Activated T-cell treated with anti-CD3 and anti-CD28 coated beads, Interleukin-2, amount 50 U/mL, for 72 hours (primary cell): ENCODE results near the gene UMODL1. TPM values are rescaled to one million over a fixed set of nuclear protein-coding genes. Genes with fewer than 3 reads are reported as not detected.

Experiments
- ATAC-seq, 2 donors: fragments of 150-1000 bp; cut with Tn5 transposase; replicated peaks in 1 of 2; 2 replicates each; pipeline ENCODE4 v1.10.0; 2021; ENCODE audit warnings: moderate library complexity in 2 of 2, mild to moderate bottlenecking in 1 of 2
- DNase-seq, 2 donors: peaks; one replicate each; pipeline ENCODE4 v3.0.0; 2021 to 2022; ENCODE audit warnings: mixed read lengths in 1 of 2
- H3K27ac Mint-ChIP-seq: one replicate; pipeline ENCODE4 v1.8.0; 2022; ENCODE audit warnings: mild to moderate bottlenecking, moderate library complexity, mixed read lengths
- H3K27me3 Mint-ChIP-seq: one replicate; pipeline ENCODE4 v1.8.0; 2022; ENCODE audit warnings: low read depth, mixed read lengths
- H3K36me3 Mint-ChIP-seq, 2 donors: one replicate each; pipeline ENCODE4 v1.8.0; 2022; ENCODE audit warnings: mixed read lengths in 2 of 2, mild to moderate bottlenecking in 1 of 2; ENCODE audit not compliant: insufficient read depth in 2 of 2
- H3K4me1 Mint-ChIP-seq: one replicate; pipeline ENCODE4 v1.8.0; 2022; ENCODE audit warnings: low read depth, mixed read lengths
- H3K4me3 Mint-ChIP-seq, 2 donors: one replicate each; pipeline ENCODE4 v1.8.0; 2022; ENCODE audit warnings: mild to moderate bottlenecking in 2 of 2, mixed read lengths in 2 of 2, moderate library complexity in 2 of 2
- H3K9me3 Mint-ChIP-seq, 2 donors: one replicate each; pipeline ENCODE4 v1.8.0; 2022; ENCODE audit warnings: mixed read lengths in 2 of 2
- total RNA-seq, 2 donors: library from RNA; stranded (reverse); gene quantifications; one replicate each; pipeline ENCODE4 v1.2.3, GENCODE V29; 2022

Gene UMODL1
- total RNA-seq, 2 donors from 2014 or later = 0.39 to 0.89 TPM

DNA sequence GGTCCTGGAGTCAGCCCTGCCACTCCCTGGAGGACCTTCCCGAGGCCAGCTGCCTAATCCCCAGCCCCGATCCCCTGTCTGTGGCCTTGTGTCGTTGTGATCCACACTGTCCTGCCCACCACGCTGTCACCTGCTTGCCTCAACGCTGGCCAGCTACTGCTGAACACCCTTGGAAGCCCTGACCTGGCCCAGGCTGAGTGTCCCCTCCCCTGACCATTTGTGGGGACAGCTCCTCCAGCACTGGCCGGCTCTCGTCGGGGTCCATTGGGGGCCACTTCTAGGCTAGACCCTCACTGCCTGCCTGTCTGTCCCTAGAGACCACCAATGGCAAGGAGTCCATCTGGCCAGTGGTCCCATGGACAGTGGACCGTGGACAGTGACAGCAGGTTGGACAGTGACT is 12.0 kb upstream of the UMODL1 start:
- H3K4me3 Mint-ChIP-seq = no peak overlapping the region
- H3K27ac Mint-ChIP-seq = no peak overlapping the region
- DNase-seq (no peak), ATAC-seq (no peak)
- no peaks in the 10 kb centered on the region for H3K27me3 Mint-ChIP-seq
- no peaks in the 10 kb centered on the region for H3K36me3 Mint-ChIP-seq
- peaks cover 39% of the 10 kb centered on the region for H3K4me1 Mint-ChIP-seq
- H3K9me3 Mint-ChIP-seq = no peaks in the 10 kb centered on the region

- DNase-seq (no peak), ATAC-seq (no peak)
- Mint-ChIP-seq H3K4me3 (no peak overlapping the region), H3K27ac (no peak overlapping the region), H3K27me3 (no peaks in the 10 kb centered on the region), H3K9me3 (no peaks in the 10 kb centered on the region), H3K36me3 (no peaks in the 10 kb centered on the region), H3K4me1 (peaks cover 45% of the 10 kb centered on the region)
Observed at GRCh38 chr21:42059721-42060120, 11.4 kb upstream of the UMODL1 start.

- DNase-seq (no peak), ATAC-seq (no peak)
- Mint-ChIP-seq H3K4me3 (no peak overlapping the region), H3K36me3 (no peaks in the 10 kb centered on the region), H3K9me3 (no peaks in the 10 kb centered on the region), H3K4me1 (peaks cover 49% of the 10 kb centered on the region), H3K27me3 (no peaks in the 10 kb centered on the region), H3K27ac (no peak overlapping the region)
Observed at GRCh38 chr21:42060166-42060565, 11.0 kb upstream of the UMODL1 start.

DNA sequence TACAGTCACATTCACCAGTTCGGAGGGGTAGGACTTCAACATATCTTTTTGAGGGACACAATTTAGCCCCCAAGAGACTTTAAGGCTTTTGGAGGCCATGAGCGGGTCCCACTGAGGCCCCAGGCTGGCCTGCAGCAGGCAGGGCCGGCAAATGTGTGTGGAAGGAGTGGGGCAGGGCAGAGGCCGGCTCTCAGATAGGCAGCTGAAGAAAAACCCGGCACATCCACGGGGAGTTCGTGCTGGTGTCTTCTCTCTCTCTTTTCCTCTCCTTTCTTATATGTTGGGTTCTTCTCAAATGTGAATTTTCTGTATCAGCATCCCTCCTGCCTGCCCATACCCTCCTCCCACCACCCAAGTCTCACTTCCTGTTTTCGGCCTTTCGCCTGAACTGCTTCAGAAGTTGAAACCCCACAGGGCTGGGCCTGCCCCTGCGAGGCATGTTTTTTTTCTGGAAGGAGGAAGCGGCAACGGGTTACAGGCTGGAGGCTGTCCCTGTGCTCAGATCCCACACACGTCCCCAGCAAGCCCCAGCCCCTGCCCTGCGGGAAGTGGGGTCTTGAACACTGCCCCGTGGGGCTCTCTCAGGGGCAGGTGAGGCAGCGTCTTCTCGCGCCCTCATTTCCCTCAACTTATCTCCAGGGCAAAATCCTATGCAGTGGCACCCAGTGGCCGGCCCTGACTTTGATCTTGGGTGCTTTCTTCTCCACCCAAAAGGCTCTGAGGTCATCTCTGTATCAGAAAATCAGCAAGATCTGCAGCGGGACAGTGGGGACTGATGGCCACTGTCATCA is 9.7 kb upstream of the UMODL1 start:
- Mint-ChIP-seq H3K27ac (no peak overlapping the region), H3K36me3 (no peaks in the 10 kb centered on the region), H3K4me3 (peak overlapping the region; percentile 83 to 96), H3K9me3 (no peaks in the 10 kb centered on the region), H3K27me3 (no peaks in the 10 kb centered on the region), H3K4me1 (peaks cover 58% of the 10 kb centered on the region)
- peak; percentile 36 to 43 for DNase-seq
- no peak for ATAC-seq

- no peaks in the 10 kb centered on the region for H3K9me3 Mint-ChIP-seq
- H3K4me3 Mint-ChIP-seq = peak overlapping the region; percentile 83 to 96
- DNase-seq (no peak), ATAC-seq (no peak)
- no peaks in the 10 kb centered on the region for H3K27me3 Mint-ChIP-seq
- H3K27ac Mint-ChIP-seq = no peak overlapping the region
- H3K4me1 Mint-ChIP-seq = peaks cover 59% of the 10 kb centered on the region
- H3K36me3 Mint-ChIP-seq = no peaks in the 10 kb centered on the region
Observed at GRCh38 chr21:42061986-42062235, 9.2 kb upstream of the UMODL1 start.

DNA sequence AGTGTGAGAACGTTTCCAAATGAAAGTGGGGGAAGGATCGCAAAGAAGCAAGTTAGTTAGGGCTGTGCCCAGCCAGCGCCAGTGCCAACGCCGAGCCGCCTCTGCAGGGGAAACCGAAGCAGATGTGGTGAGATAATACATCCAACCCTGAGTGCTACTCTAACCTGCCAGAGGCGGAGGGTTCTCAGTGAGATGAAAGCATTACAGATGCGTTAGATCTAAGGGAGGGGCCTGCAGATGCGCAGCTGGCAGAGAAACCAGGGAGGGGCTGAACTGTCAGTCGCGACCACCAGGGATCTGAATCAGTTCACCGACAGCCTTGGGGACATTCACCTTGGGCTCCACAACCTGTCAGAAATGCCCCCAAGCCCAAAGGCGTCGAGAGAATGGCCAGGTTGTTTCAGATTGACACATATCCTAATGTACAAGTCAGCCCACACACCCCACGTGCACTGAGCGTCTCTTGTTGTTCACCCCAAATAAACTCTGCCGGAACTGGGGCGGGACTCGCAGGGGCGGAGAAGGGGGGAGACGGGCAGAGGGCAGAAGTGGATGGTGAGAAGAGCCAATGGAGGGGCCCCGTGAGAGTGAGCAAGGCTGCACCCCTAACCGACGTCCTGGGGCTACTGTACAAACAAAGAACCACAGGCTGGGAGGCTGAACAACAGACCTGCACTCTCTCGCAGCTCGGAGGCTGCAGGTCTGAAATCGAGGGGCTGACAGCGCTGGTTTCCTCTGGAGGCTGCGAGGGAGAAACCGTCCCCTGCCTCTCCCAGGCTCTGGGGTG is 8.7 kb upstream of the UMODL1 start:
- Mint-ChIP-seq H3K27ac (no peak overlapping the region), H3K9me3 (no peaks in the 10 kb centered on the region), H3K4me3 (peak overlapping the region; percentile 83 to 96), H3K36me3 (no peaks in the 10 kb centered on the region), H3K4me1 (peaks cover 59% of the 10 kb centered on the region), H3K27me3 (no peaks in the 10 kb centered on the region)
- DNase-seq (peak; percentile 77 to 89), ATAC-seq (peak; percentile 74 to 80)

DNA sequence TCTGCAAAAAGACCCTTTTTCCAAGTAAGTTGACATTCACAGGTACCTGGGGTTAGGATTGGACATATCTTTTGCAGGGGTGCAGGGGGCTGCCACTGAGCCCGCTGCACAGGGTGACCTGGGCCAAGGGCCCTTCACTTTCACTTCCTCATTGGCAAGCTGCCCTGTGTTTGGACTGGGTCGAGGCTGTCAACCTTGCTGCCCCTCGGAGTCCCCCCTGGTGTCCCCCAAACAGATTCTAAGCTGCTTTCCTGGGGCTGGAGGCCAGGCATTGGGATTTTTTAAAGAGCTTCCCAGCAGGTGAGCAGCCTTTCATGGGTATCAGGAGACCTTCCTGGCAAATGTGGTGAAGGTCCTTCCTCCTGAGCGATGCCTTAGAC is 7.9 kb upstream of the UMODL1 start:
- Mint-ChIP-seq H3K27ac (no peak overlapping the region), H3K4me1 (peaks cover 59% of the 10 kb centered on the region), H3K36me3 (no peaks in the 10 kb centered on the region), H3K27me3 (no peaks in the 10 kb centered on the region), H3K4me3 (peak overlapping the region; percentile 83 to 96), H3K9me3 (no peaks in the 10 kb centered on the region)
- DNase-seq (peak; percentile 18 to 34), ATAC-seq (no peak)

DNA sequence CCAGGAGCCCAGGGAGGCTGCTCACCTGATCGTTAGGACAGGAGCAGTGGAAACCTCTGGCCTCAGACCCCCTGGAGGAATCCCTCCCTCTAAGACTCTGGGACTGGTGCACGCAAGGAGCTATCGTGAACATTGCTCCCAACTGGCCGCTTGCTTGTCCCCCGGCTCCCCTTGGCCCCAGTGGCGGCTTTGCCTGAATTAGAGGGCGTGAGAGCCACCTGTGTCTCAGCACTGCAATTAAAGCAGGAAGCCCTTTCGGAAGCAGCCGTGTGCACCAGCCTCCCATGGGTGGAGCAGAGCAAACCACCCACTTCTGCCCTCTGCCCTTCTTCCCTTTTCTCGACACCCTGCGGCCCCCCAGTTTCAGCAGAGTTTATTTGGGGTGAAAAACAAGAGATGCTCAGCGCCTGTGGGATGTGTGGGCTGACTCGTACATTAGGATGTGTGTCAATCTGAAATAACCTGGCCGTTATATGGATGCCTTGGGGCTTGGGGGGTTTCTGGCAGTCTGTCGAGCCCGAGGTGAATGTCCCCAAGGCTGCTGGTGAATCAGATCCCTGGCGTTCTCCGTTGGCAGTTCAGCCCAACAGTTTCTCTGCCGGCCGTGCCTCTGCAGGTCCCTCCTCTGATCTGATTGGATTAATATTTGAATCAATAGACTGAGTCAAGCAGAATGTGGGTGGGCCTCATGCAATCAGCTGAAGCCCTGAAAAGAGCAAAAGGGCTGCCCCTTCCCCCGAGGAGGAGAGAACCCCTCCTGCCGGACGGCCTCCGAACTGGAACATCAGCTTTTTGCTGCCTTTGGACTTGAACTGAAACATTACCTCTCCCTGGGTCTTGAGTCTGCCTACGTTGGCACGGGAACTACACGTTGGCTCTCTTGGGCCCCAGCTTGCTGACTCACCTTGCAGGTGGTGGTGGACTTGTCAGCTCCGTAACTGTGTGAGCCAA is 7.3 kb upstream of the UMODL1 start:
- Mint-ChIP-seq H3K4me3 (peak overlapping the region; percentile 83 to 96), H3K36me3 (no peaks in the 10 kb centered on the region), H3K27ac (peak overlapping the region; percentile 84), H3K4me1 (peaks cover 59% of the 10 kb centered on the region), H3K27me3 (no peaks in the 10 kb centered on the region), H3K9me3 (no peaks in the 10 kb centered on the region)
- DNase-seq = peak; percentile 64 to 79
- ATAC-seq = peak; percentile 50 to 64

GRCh38 chr21:42066521-42066920 is 4.6 kb upstream of the UMODL1 start:
- Mint-ChIP-seq H3K4me3 (no peak overlapping the region), H3K9me3 (no peaks in the 10 kb centered on the region), H3K27me3 (no peaks in the 10 kb centered on the region), H3K4me1 (peaks cover 46% of the 10 kb centered on the region), H3K27ac (no peak overlapping the region), H3K36me3 (no peaks in the 10 kb centered on the region)
- no peak for ATAC-seq
- no peak for DNase-seq

- Mint-ChIP-seq H3K36me3 (no peaks in the 10 kb centered on the region), H3K9me3 (no peaks in the 10 kb centered on the region), H3K27ac (no peak overlapping the region), H3K4me3 (no peak overlapping the region), H3K4me1 (peaks cover 35% of the 10 kb centered on the region), H3K27me3 (no peaks in the 10 kb centered on the region)
- ATAC-seq = no peak
- no peak for DNase-seq
Observed at GRCh38 chr21:42067531-42068255, 3.4 kb upstream of the UMODL1 start.

DNA sequence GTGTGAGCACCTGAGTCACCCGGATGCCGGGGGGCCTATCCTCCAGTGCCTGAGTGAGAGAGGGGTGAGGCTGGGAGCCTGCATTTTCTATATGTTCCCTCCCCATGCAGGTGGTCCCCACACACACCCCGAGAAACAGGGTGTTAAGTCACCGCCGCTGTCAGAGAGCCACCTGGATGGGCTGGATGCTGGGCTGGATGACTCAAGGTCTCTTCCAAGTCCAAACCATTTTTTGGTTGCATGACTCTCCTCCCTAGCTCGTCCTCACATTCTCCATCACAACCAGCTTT is 2.9 kb upstream of the UMODL1 start:
- no peak overlapping the region for H3K4me3 Mint-ChIP-seq
- H3K27ac Mint-ChIP-seq = no peak overlapping the region
- no peaks in the 10 kb centered on the region for H3K27me3 Mint-ChIP-seq
- H3K4me1 Mint-ChIP-seq = peaks cover 30% of the 10 kb centered on the region
- ATAC-seq = no peak
- DNase-seq = no peak
- H3K9me3 Mint-ChIP-seq = no peaks in the 10 kb centered on the region
- H3K36me3 Mint-ChIP-seq = no peaks in the 10 kb centered on the region

GRCh38 chr21:42068592-42068991 is 2.5 kb upstream of the UMODL1 start:
- Mint-ChIP-seq H3K27me3 (no peaks in the 10 kb centered on the region), H3K9me3 (no peaks in the 10 kb centered on the region), H3K4me3 (no peak overlapping the region), H3K27ac (no peak overlapping the region), H3K4me1 (peaks cover 26% of the 10 kb centered on the region), H3K36me3 (no peaks in the 10 kb centered on the region)
- ATAC-seq (no peak), DNase-seq (no peak)

GRCh38 chr21:42069327-42069726 is 1.8 kb upstream of the UMODL1 start:
- Mint-ChIP-seq H3K27ac (no peak overlapping the region), H3K27me3 (no peaks in the 10 kb centered on the region), H3K4me1 (peaks cover 18% of the 10 kb centered on the region), H3K9me3 (no peaks in the 10 kb centered on the region), H3K4me3 (no peak overlapping the region), H3K36me3 (no peaks in the 10 kb centered on the region)
- ATAC-seq (no peak), DNase-seq (no peak)
